Measurements from ENCODE around the gene TNNT3. TPM values are rescaled to one million over a fixed set of nuclear protein-coding genes. Genes with fewer than 3 reads are reported as not detected.

Gene TNNT3
- total and polyA plus RNA-seq, 10 donors: 0.64 to 4.9 (median 2.0) TPM; not detected in 1

DNA sequence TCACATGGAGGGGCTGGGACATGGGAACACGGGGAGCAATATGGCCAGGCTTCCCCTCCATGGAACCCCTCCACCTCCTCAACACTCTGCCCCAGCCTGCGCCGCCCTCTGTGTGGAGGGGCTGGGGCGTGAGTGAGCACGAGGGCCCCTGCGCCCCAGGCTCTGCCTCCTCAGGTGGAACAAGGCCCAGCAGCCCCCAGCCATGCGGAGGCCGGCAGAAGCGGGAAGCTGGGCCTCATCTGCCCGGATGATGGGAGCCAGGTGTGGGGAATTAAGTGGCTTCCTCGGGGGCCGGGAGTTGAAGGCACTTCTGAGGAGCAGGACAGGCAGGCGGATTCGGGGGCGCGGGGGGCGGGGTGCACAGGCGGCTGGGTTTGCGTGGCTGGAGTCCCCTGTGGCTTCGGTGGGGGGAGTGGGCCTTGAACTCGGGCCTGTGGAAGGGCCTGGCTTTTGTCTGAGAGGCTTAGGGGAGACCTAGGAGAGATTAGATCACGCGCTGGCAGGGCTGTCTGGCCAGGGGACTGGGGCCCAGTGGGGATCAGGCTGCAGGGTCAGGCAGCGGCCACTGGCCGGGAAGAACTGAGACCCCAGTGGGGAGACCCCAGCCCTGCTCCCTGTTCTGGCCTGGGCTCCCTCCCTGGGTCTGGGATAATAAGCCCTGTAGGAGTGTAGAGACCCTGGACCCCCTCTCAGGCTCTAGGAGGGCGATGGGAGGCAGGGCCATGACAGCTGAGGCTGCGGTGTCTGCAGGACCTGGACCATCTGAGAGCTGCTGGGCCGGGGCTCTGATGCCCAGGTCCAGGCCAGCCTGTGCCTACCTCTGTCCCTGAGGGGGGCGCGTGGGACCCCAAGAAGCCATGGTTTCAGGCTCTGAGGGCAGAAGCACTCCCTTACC, 41.1 kb upstream of the TNNT3 start:
- WGBS, 5 donors: 83 to 92% (median 86%) methylated on average over 18 to 30 of the region's 30 CpGs
- Histone ChIP-seq H3K36me3 (peaks cover 0 to 88% (median 19%) of the 10 kb centered on the region in 6 donors), H3K4me3 (peak overlapping the region in 1 of 8 donors; percentile 71), H3K27ac (peak overlapping the region in 5 of 8 donors; percentile 6 to 86 (median 76)), H3K27me3 (replicated peaks in 1 of 7) (no peaks in the 10 kb centered on the region), H3K9me3 (no peaks in the 10 kb centered on the region), H3K4me1 (peaks cover 37 to 95% (median 78%) of the 10 kb centered on the region in 6 donors)
- intact Hi-C loops (cut with DNase I; ENCODE audit: low total_unique reads): no loop called here
- DNase-seq: peak; percentile 75
- TF ChIP-seq POLR2A (IDR thresholded peaks at IDR 0.05) (no peak), POLR2AphosphoS5 (IDR thresholded peaks at IDR 0.05) (peak in 1 of 3 donors; percentile 40)

GRCh38 chr11:1879342-1879940, 40.1 kb upstream of the TNNT3 start:
- peaks cover 37 to 89% (median 77%) of the 10 kb centered on the region in 6 donors for H3K4me1 ChIP-seq
- H3K9me3 ChIP-seq: no peaks in the 10 kb centered on the region
- peak; percentile 3 to 54 (median 17) for TF ChIP-seq POLR2AphosphoS5 (IDR thresholded peaks at IDR 0.05)
- TF ChIP-seq CTCF (IDR thresholded peaks at IDR 0.05 in 8 of 11, conservative IDR thresholded peaks at IDR 0.05 in 3 of 11): no peak
- H3K27ac ChIP-seq: peak overlapping the region in 6 of 8 donors; percentile 13 to 86 (median 73)
- no peaks in the 10 kb centered on the region for H3K27me3 ChIP-seq (replicated peaks in 1 of 7)
- intact Hi-C loops (cut with DNase I; ENCODE audit: low total_unique reads): no loop called here
- peaks cover 0 to 96% (median 30%) of the 10 kb centered on the region in 6 donors for H3K36me3 ChIP-seq
- DNase-seq: peak; percentile 74
- 81 to 94% (median 84%) methylated on average over 6 to 13 of the region's 13 CpGs for WGBS, 5 donors
- peak overlapping the region in 1 of 8 donors; percentile 11 for H3K4me3 ChIP-seq

DNA sequence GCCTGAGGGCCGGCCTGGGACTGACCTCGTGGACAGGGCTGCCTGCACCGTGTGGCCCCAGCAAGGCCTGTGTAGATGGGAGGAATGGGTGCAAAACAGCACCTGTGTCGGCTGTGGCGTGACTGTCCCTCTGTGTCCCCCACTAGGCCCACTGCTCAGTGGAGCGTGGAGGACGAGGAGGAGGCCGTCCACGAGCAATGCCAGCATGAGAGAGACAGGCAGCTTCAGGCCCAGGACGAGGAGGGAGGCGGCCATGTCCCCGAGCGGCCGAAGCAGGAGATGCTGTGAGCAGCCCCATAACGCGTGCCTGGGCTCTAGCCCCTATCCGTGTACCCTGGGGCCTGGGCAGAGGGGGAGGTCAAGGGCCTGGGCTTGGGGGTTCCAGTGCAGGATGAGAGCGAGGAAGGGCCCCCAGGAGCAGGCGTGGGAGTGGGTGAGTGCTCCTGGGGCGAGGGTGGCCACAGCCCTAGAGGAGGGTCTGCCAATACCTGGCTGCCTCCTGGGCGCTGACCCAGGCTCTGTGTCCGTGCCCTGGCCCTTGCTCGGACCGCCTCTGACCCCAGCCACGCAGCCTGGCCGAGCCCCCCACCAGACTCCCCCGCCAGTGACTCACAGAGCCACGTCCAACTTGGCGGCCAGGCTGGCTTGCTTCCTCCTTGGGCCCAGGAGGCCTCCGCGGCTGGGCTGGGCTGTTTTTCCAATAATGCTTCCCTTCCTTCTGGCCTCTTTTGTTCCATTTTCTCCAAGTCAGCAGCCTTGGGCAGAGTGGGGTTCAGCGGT, 39.4 kb upstream of the TNNT3 start:
- H3K4me3 ChIP-seq: no peak overlapping the region
- no peaks in the 10 kb centered on the region for H3K27me3 ChIP-seq (replicated peaks in 1 of 7)
- peak overlapping the region; percentile 35 to 86 (median 66) for H3K27ac ChIP-seq
- peaks cover 0 to 96% (median 37%) of the 10 kb centered on the region in 6 donors for H3K36me3 ChIP-seq
- TF ChIP-seq POLR2AphosphoS5 (IDR thresholded peaks at IDR 0.05): peak in 2 of 3 donors; percentile 45 to 65
- TF ChIP-seq POLR2A (IDR thresholded peaks at IDR 0.05): no peak
- peak in 1 of 11 experiments; percentile 2 for TF ChIP-seq CTCF (IDR thresholded peaks at IDR 0.05 in 8 of 11, conservative IDR thresholded peaks at IDR 0.05 in 3 of 11)
- intact Hi-C loops (cut with DNase I; ENCODE audit: low total_unique reads): loop anchor here (5.0 kb wide), 1 partner anchor 37 kb away; the partner anchor contains the start of gene TNNT3
- peaks cover 37 to 82% (median 73%) of the 10 kb centered on the region in 6 donors for H3K4me1 ChIP-seq
- 74 to 83% (median 76%) methylated on average over 28 to 32 of the region's 32 CpGs for WGBS, 5 donors
- H3K9me3 ChIP-seq: no peaks in the 10 kb centered on the region
- DNase-seq: peak; percentile 83

GRCh38 chr11:1880746-1881441, 38.6 kb upstream of the TNNT3 start:
- Histone ChIP-seq H3K9me3 (no peaks in the 10 kb centered on the region), H3K4me1 (peaks cover 34 to 74% (median 70%) of the 10 kb centered on the region in 6 donors), H3K27ac (peak overlapping the region; percentile 35 to 86 (median 66)), H3K4me3 (peak overlapping the region in 1 of 8 donors; percentile 34), H3K36me3 (peaks cover 0 to 96% (median 44%) of the 10 kb centered on the region in 6 donors), H3K27me3 (replicated peaks in 1 of 7) (no peaks in the 10 kb centered on the region)
- intact Hi-C loops (cut with DNase I; ENCODE audit: low total_unique reads): loop anchor here (5.0 kb wide), 1 partner anchor 36 kb away; the partner anchor contains the start of gene TNNT3
- DNase-seq: peak; percentile 69
- WGBS, 5 donors: 71 to 83% (median 82%) methylated on average over 1 to 9 of the region's 9 CpGs
- TF ChIP-seq POLR2A (IDR thresholded peaks at IDR 0.05) (no peak), POLR2AphosphoS5 (IDR thresholded peaks at IDR 0.05) (no peak), CTCF (IDR thresholded peaks at IDR 0.05 in 8 of 11, conservative IDR thresholded peaks at IDR 0.05 in 3 of 11) (peak in 1 of 11 experiments; percentile 15)
